WTC11 (cell line): ENCODE measurements around the gene ACSM3. TPM values are rescaled to one million over a fixed set of nuclear protein-coding genes. Genes with fewer than 3 reads are reported as not detected.

Experiments used
- ATAC-seq: fragments of 200-7000 bp; cut with Tn5 transposase; 2 replicates; pipeline ENCODE4 v1.10.0; 2021; ENCODE audit warnings: mild to moderate bottlenecking, moderate library complexity
- CTCF ChIA-PET: fragments of 300-600 bp; sonication (Branson Sonifier 250); formaldehyde crosslinking; loops from one replicate; lab custom pipeline; 2021; ENCODE audit warnings: antibody characterized with exemption; lab: Charles Lee
- POLR2A ChIA-PET: fragments of 350-600 bp; sonication (Branson Sonifier 250); formaldehyde crosslinking; loops from one replicate; lab custom pipeline; 2021; ENCODE audit warnings: antibody characterized with exemption; lab: Charles Lee
- DNase-seq: peaks from one replicate; pipeline ENCODE4 v3.0.0; 2021; ENCODE audit warnings: low spot score
- H3K27ac Mint-ChIP-seq: 2 replicates; pipeline ENCODE4 v1.8.0; 2021; ENCODE audit warnings: mixed read lengths
- H3K27me3 Mint-ChIP-seq: 2 replicates; pipeline ENCODE4 v1.8.0; 2021; ENCODE audit warnings: low read depth, mild to moderate bottlenecking, moderate library complexity, mixed read lengths
- H3K36me3 Mint-ChIP-seq: 2 replicates; pipeline ENCODE4 v1.8.0; 2021; ENCODE audit warnings: mixed read lengths
- H3K4me1 Mint-ChIP-seq: 2 replicates; pipeline ENCODE4 v1.8.0; 2022; ENCODE audit warnings: mixed read lengths
- H3K4me3 Mint-ChIP-seq: 2 replicates; pipeline ENCODE4 v1.8.0; 2021; ENCODE audit warnings: mild to moderate bottlenecking, moderate library complexity, mixed read lengths
- H3K9me3 Mint-ChIP-seq: 2 replicates; pipeline ENCODE4 v1.8.0; 2021; ENCODE audit warnings: mixed read lengths
- ATF1 ChIP-seq: sonication (generic); formaldehyde crosslinking; IDR thresholded peaks from 2 replicates; pipeline ENCODE4 v1.8.1; 2023; ENCODE audit warnings: mild to moderate bottlenecking, moderate library complexity, missing genetic modification reagents
- CREB1 ChIP-seq: sonication (generic); formaldehyde crosslinking; IDR thresholded peaks from 2 replicates; pipeline ENCODE4 v1.8.0; 2023; ENCODE audit warnings: mild to moderate bottlenecking, missing genetic modification reagents
- CREM ChIP-seq: sonication (generic); formaldehyde crosslinking; IDR thresholded peaks from 2 replicates; pipeline ENCODE4 v1.8.1; 2022; ENCODE audit warnings: mild to moderate bottlenecking, missing genetic modification reagents, moderate library complexity
- FOXK1 ChIP-seq: sonication (generic); formaldehyde crosslinking; IDR thresholded peaks from 2 replicates; pipeline ENCODE4 v1.8.0; 2022; ENCODE audit warnings: mild to moderate bottlenecking, moderate library complexity, missing genetic modification reagents
- KAT7 ChIP-seq: sonication (generic); formaldehyde crosslinking; IDR thresholded peaks from 2 replicates; pipeline ENCODE4 v1.8.1; 2023; ENCODE audit warnings: missing genetic modification reagents, mild to moderate bottlenecking, borderline replicate concordance
- MYBL2 ChIP-seq: sonication (generic); formaldehyde crosslinking; IDR thresholded peaks from 2 replicates; pipeline ENCODE4 v1.8.1; 2023; ENCODE audit warnings: mild to moderate bottlenecking, moderate library complexity, missing genetic modification reagents
- NFATC4 ChIP-seq: fragments of 250-450 bp; sonication (Bioruptor Pico); IDR thresholded peaks from 2 replicates; pipeline ENCODE4 v1.9.0; 2021; ENCODE audit warnings: mild to moderate bottlenecking
- SMAD3 ChIP-seq: sonication (generic); formaldehyde crosslinking; IDR thresholded peaks from 2 replicates; pipeline ENCODE4 v1.8.0; 2022; ENCODE audit warnings: missing genetic modification reagents, mild to moderate bottlenecking, borderline replicate concordance
- SP1 ChIP-seq: sonication (generic); formaldehyde crosslinking; conservative IDR thresholded peaks from 2 replicates; pipeline ENCODE4 v1.8.1; 2022; ENCODE audit warnings: missing genetic modification reagents
- TEAD1 ChIP-seq: sonication (generic); formaldehyde crosslinking; IDR thresholded peaks from 2 replicates; pipeline ENCODE4 v1.8.0; 2022; ENCODE audit warnings: mild to moderate bottlenecking, missing genetic modification reagents
- ZNF121 ChIP-seq: sonication (generic); formaldehyde crosslinking; IDR thresholded peaks from 2 replicates; pipeline ENCODE4 v1.8.0; 2023; ENCODE audit warnings: missing genetic modification reagents
- ZNF232 ChIP-seq: sonication (generic); formaldehyde crosslinking; IDR thresholded peaks from 2 replicates; pipeline ENCODE4 v1.8.0; 2022; ENCODE audit warnings: mild to moderate bottlenecking, missing genetic modification reagents
- ZNF317 ChIP-seq: sonication (generic); formaldehyde crosslinking; IDR thresholded peaks from 2 replicates; pipeline ENCODE4 v1.8.1; 2023; ENCODE audit warnings: low read depth, mild to moderate bottlenecking, moderate library complexity, missing genetic modification reagents, borderline replicate concordance
- ZNF396 ChIP-seq: fragments of 250-450 bp; sonication (Bioruptor Pico); IDR thresholded peaks from 2 replicates; pipeline ENCODE4 v1.8.0; 2021; ENCODE audit warnings: mild to moderate bottlenecking, moderate library complexity, borderline replicate concordance
- total RNA-seq: library from RNA; stranded (reverse); gene quantifications from 3 replicates; pipeline ENCODE4 v1.2.3, GENCODE V29; 2021
- TF ChIP-seq, protein P1 (sequence below): sonication (generic); formaldehyde crosslinking; IDR thresholded peaks from 2 replicates; pipeline ENCODE4 v1.8.0; 2022; ENCODE audit warnings: mild to moderate bottlenecking, missing genetic modification reagents
- TF ChIP-seq, protein P2 (sequence below): fragments of 250-450 bp; sonication (Bioruptor Pico); IDR thresholded peaks from 2 replicates; pipeline ENCODE4 v1.9.0; 2021; ENCODE audit warnings: mild to moderate bottlenecking, borderline replicate concordance
- TF ChIP-seq, protein P3 (sequence below): sonication (generic); formaldehyde crosslinking; IDR thresholded peaks from 2 replicates; pipeline ENCODE4 v1.8.0; 2022; ENCODE audit warnings: mild to moderate bottlenecking, missing genetic modification reagents
- TF ChIP-seq, protein P4 (sequence below): sonication (generic); formaldehyde crosslinking; IDR thresholded peaks from 2 replicates; pipeline ENCODE4 v1.8.1; 2022; ENCODE audit warnings: mild to moderate bottlenecking, missing genetic modification reagents, moderate library complexity, borderline replicate concordance
- TF ChIP-seq, protein P5 (sequence below): sonication (generic); formaldehyde crosslinking; IDR thresholded peaks from 2 replicates; pipeline ENCODE4 v1.8.1; 2023; ENCODE audit warnings: mild to moderate bottlenecking, missing genetic modification reagents

ACSM3 gene
- total RNA-seq, 1 experiment from 2014 or later = 5.0 TPM

DNA sequence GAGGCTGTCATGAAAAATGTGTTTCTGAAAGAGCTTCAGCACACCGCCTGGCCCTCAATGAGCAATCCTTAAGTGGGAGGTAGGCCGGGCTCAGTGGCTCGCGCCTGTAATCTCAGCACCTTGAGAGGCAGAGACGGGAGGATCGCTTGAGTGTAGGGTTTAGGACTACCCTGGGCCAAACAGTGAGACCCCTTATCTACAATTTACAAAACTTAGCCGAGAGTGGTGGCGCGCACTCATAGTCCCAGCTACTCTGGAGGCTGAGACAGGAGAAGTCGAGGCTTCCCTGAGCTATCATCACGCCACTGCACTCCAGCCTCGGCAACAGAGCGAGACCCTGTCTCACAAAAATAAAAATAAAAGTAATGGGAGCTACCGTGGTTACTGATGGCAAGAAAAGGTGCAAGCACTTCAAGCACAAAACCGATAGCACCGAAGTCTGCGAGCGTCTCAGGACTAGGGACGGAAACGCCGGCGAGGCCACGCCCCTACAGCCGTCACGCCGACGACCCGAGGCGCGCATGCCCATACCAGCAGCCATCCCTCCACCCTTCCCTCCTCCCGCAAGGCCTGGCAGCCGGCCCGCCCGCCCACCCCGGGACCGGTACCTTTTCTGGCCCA lies 22.8 kb upstream of the ACSM3 start:
- ATAC-seq (peak; percentile 88), DNase-seq (peak; percentile 84)
- CTCF ChIA-PET = interaction anchor here (1.0 to 1.1 kb wide), 4 partner anchors 188 to 1186 kb away, joined by 3 to 4 read pairs (median 3); partner anchors contain the start of gene VPS35L
- no peaks in the 10 kb centered on the region for H3K27me3 Mint-ChIP-seq
- POLR2A ChIA-PET = interaction anchor here (1.5 kb wide), 1 partner anchor 66 kb away, joined by 4 read pairs; no protein-coding TSS in a partner anchor
- peaks cover 10% of the 10 kb centered on the region for H3K4me1 Mint-ChIP-seq
- H3K27ac Mint-ChIP-seq = peak overlapping the region; percentile 93
- peak overlapping the region; percentile 97 for H3K4me3 Mint-ChIP-seq
- TF ChIP-seq, protein P1, sequence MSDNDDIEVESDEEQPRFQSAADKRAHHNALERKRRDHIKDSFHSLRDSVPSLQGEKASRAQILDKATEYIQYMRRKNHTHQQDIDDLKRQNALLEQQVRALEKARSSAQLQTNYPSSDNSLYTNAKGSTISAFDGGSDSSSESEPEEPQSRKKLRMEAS (CRISPR knock-in tag) = no peak
- TF ChIP-seq ZNF121 (CRISPR knock-in tag) = peak; percentile 47; the same call in 1 of the 2 replicates
- peaks cover 18% of the 10 kb centered on the region for H3K9me3 Mint-ChIP-seq
- H3K36me3 Mint-ChIP-seq = peaks cover 30% of the 10 kb centered on the region

DNA sequence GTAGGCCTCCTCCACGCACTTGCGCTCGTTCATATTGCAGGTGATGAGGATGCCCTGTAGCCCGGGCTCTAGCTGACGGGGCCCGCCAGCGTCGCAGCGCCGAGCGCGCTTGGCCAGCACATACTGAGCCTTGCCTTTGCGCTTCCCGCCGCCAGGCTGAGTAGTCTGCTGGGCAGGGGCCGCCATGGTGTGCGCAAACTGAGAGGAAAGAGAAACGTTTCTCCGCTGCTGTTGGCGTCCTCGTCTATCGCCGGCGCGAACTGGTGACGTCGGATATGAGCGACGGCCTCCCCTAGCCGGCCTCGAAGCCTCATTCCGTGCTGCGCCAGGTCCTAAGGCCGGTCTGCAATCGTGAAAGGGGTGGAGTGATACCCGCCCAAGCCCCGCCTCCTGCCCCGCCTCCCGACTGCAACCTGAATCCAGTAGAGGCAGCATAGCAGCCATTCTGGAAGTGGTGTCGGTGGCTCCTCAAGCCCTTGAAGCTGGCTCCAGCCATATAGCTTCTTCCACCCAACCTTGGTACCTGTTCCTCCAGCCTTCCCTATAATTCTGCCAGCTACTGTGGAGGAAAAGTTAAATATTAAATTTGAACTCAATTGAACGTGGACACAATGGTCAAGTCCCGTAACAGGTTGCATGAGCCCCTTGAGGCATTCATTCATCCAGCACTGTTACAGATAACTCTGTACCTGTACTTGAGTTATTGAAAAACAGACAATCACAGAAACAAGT lies 22.1 kb upstream of the ACSM3 start, which contains the start of gene THUMPD1:
Gene THUMPD1 (minus strand): TSS at position 265 of the 732 bp plus-strand sequence. CDS start 79 bp downstream, at position 186.
- Mint-ChIP-seq H3K27ac (peak within 1 kb of the TSS; percentile 93), H3K4me1 (peaks cover 10% of the 10 kb centered on the region)
- DNase-seq = peak; percentile 99

More for the DNA sequence above, 22.1 kb upstream of the ACSM3 start, which contains the start of gene THUMPD1:
- H3K4me3 Mint-ChIP-seq = peak within 1 kb of the TSS; percentile 97
- no peaks in the 10 kb centered on the region for H3K27me3 Mint-ChIP-seq
- peak; percentile 98 for ATAC-seq
- POLR2A ChIA-PET = interaction anchor here (1.5 kb wide), 1 partner anchor 65 kb away, joined by 4 read pairs; no protein-coding TSS in a partner anchor
- H3K36me3 Mint-ChIP-seq = peaks cover 26% of the 10 kb centered on the region
- CTCF ChIA-PET = interaction anchor here (0.6 to 1.1 kb wide), 6 partner anchors 188 to 1758 kb away, joined by 3 to 4 read pairs (median 3); partner anchors contain the start of gene VPS35L
- TF ChIP-seq, protein P2, sequence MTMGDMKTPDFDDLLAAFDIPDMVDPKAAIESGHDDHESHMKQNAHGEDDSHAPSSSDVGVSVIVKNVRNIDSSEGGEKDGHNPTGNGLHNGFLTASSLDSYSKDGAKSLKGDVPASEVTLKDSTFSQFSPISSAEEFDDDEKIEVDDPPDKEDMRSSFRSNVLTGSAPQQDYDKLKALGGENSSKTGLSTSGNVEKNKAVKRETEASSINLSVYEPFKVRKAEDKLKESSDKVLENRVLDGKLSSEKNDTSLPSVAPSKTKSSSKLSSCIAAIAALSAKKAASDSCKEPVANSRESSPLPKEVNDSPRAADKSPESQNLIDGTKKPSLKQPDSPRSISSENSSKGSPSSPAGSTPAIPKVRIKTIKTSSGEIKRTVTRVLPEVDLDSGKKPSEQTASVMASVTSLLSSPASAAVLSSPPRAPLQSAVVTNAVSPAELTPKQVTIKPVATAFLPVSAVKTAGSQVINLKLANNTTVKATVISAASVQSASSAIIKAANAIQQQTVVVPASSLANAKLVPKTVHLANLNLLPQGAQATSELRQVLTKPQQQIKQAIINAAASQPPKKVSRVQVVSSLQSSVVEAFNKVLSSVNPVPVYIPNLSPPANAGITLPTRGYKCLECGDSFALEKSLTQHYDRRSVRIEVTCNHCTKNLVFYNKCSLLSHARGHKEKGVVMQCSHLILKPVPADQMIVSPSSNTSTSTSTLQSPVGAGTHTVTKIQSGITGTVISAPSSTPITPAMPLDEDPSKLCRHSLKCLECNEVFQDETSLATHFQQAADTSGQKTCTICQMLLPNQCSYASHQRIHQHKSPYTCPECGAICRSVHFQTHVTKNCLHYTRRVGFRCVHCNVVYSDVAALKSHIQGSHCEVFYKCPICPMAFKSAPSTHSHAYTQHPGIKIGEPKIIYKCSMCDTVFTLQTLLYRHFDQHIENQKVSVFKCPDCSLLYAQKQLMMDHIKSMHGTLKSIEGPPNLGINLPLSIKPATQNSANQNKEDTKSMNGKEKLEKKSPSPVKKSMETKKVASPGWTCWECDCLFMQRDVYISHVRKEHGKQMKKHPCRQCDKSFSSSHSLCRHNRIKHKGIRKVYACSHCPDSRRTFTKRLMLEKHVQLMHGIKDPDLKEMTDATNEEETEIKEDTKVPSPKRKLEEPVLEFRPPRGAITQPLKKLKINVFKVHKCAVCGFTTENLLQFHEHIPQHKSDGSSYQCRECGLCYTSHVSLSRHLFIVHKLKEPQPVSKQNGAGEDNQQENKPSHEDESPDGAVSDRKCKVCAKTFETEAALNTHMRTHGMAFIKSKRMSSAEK (CRISPR knock-in tag) = no peak
- TF ChIP-seq ZNF317 (CRISPR knock-in tag) (no peak), ZNF232 (CRISPR knock-in tag) (peak; percentile 75; the same call in 1 of the 2 replicates), NFATC4 (no peak), KAT7 (CRISPR knock-in tag) (0 out of 2 replicates have a peak, but pooled peaks have one; percentile 64), SP1 (CRISPR knock-in tag) (peak; percentile 97), FOXK1 (CRISPR knock-in tag) (peak; percentile 96), ATF1 (CRISPR knock-in tag) (peak; percentile 90; the same call in 1 of the 2 replicates), SMAD3 (CRISPR knock-in tag) (peak; percentile 48; the same call in 1 of the 2 replicates), MYBL2 (CRISPR knock-in tag) (peak; percentile 20; the same call in 1 of the 2 replicates), ZNF396 (CRISPR knock-in tag) (no peak), CREB1 (CRISPR knock-in tag) (peak; percentile 92), ZNF121 (CRISPR knock-in tag) (0 out of 2 replicates have a peak, but pooled peaks have one; percentile 60), CREM (CRISPR knock-in tag) (peak; percentile 99), TEAD1 (CRISPR knock-in tag) (peak; percentile 29; the same call in 1 of the 2 replicates)
- TF ChIP-seq, protein P3, sequence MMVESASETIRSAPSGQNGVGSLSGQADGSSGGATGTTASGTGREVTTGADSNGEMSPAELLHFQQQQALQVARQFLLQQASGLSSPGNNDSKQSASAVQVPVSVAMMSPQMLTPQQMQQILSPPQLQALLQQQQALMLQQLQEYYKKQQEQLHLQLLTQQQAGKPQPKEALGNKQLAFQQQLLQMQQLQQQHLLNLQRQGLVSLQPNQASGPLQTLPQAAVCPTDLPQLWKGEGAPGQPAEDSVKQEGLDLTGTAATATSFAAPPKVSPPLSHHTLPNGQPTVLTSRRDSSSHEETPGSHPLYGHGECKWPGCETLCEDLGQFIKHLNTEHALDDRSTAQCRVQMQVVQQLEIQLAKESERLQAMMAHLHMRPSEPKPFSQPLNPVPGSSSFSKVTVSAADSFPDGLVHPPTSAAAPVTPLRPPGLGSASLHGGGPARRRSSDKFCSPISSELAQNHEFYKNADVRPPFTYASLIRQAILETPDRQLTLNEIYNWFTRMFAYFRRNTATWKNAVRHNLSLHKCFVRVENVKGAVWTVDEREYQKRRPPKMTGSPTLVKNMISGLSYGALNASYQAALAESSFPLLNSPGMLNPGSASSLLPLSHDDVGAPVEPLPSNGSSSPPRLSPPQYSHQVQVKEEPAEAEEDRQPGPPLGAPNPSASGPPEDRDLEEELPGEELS (CRISPR knock-in tag) = peak; percentile 53; the same call in 1 of the 2 replicates
- TF ChIP-seq, protein P4, sequence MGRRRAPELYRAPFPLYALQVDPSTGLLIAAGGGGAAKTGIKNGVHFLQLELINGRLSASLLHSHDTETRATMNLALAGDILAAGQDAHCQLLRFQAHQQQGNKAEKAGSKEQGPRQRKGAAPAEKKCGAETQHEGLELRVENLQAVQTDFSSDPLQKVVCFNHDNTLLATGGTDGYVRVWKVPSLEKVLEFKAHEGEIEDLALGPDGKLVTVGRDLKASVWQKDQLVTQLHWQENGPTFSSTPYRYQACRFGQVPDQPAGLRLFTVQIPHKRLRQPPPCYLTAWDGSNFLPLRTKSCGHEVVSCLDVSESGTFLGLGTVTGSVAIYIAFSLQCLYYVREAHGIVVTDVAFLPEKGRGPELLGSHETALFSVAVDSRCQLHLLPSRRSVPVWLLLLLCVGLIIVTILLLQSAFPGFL (CRISPR knock-in tag) = 0 out of 2 replicates have a peak, but pooled peaks have one; percentile 19
- TF ChIP-seq, protein P5, sequence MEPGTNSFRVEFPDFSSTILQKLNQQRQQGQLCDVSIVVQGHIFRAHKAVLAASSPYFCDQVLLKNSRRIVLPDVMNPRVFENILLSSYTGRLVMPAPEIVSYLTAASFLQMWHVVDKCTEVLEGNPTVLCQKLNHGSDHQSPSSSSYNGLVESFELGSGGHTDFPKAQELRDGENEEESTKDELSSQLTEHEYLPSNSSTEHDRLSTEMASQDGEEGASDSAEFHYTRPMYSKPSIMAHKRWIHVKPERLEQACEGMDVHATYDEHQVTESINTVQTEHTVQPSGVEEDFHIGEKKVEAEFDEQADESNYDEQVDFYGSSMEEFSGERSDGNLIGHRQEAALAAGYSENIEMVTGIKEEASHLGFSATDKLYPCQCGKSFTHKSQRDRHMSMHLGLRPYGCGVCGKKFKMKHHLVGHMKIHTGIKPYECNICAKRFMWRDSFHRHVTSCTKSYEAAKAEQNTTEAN (CRISPR knock-in tag) = 0 out of 2 replicates have a peak, but pooled peaks have one; percentile 34
- peaks cover 25% of the 10 kb centered on the region for H3K9me3 Mint-ChIP-seq
